GM23248 (cell line): ENCODE results near the gene SEMA6D.

Source experiments
- EZH2 ChIP-seq: fragments of 200-600 bp; sonication (generic); IDR thresholded peaks from 2 replicates; pipeline ENCODE4 v1.6.1; 2018; ENCODE audit warnings: antibody characterized with exemption, mild to moderate bottlenecking; ENCODE audit not compliant: insufficient read depth, poor library complexity, severe bottlenecking
- EZH2phosphoT487 ChIP-seq: fragments of 200-600 bp; sonication (generic); IDR thresholded peaks from 2 replicates; pipeline ENCODE4 v1.6.1; 2018; ENCODE audit warnings: antibody characterized with exemption, moderate library complexity, mild to moderate bottlenecking, low read depth; ENCODE audit not compliant: insufficient read depth

DNA sequence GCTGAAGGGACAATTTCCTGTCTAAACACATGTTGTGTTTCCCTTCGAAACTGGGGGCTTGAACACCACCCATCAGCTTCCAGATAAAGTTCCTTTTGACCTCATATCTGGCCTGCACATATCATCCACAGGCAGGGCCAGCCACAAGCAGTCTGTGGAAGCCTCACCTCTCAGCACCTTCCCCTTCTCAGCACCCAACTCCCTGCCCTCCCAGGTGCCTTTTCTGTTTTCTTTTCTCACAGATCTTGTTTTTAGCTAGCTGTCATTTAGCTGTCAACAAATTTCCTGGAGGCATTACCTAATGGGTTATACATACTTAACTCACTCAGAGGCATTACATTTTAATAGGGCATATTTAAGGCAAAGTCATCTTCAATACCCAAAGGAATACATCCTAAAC lies 93.9 kb downstream of the SEMA6D start:
- TF ChIP-seq EZH2phosphoT487: no peak
- no peak for TF ChIP-seq EZH2
